Ovary (tissue), 9 donors: Measurements from ENCODE around the gene NPPB. TPM values are rescaled to one million over a fixed set of nuclear protein-coding genes. Genes with fewer than 3 reads are reported as not detected.
A peak's percentile ranks its signal among the peaks of the same experiment; 100 is the strongest.

Experiments used
- DNase-seq, 5 donors: peaks; one replicate each; pipeline ENCODE4 v3.0.0-alpha.2; 2019 to 2020
- H3K27ac ChIP-seq, 2 donors: fragments of 200-600 bp; one replicate each; pipeline versions ENCODE4 v1.5.1 to v1.8.0; 2019 to 2022
- H3K27me3 ChIP-seq: fragments of 200-600 bp; one replicate; pipeline ENCODE4 v1.8.0; 2022
- H3K36me3 ChIP-seq: fragments of 200-600 bp; sonication (generic); one replicate; pipeline ENCODE4 v1.5.1; 2019
- H3K4me1 ChIP-seq: one replicate; pipeline ENCODE4 v1.8.1; 2013; ENCODE audit warnings: mild to moderate bottlenecking, moderate library complexity; ENCODE audit not compliant: insufficient read depth
- H3K4me3 ChIP-seq: fragments of 200-600 bp; sonication (generic); one replicate; pipeline ENCODE4 v1.5.1; 2017
- H3K9me3 ChIP-seq, 2 donors: fragments of 200-600 bp in 1 of 2; sonication (generic) in 1 of 2; one replicate each; pipeline versions ENCODE4 v1.5.1 to v1.8.1; 2013 to 2019; ENCODE audit warnings: mild to moderate bottlenecking in 1 of 2, moderate library complexity in 1 of 2
- EP300 ChIP-seq: sonication (generic); formaldehyde crosslinking; IDR thresholded peaks from one replicate; pipeline ENCODE4 v1.6.1; 2017; ENCODE audit warnings: antibody characterized with exemption
- POLR2A ChIP-seq: fragments of 450-650 bp; IDR thresholded peaks from one replicate; pipeline ENCODE4 v1.6.1; 2017; ENCODE audit warnings: antibody characterized with exemption, mild to moderate bottlenecking, moderate library complexity
- WGBS, 3 donors: extraction: QIAGEN DNeasy Blood & Tissue Kit in 1 of 3; methylation state at CpG; one replicate each; pipeline versions ENCODE4 v1.1.5 to v1.1.7; 2013 to 2017; 5-methylcytosine and 5-hydroxymethylcytosine counted together
- intact Hi-C, 4 donors: fragments of 100-400 bp; cut with DNase I; formaldehyde crosslinking; loops; one replicate each; pipeline versions ENCODE4 v1.11.0 to v1.15.1; 2022 to 2023
- polyA plus RNA-seq, 2 donors: library from polyadenylated mRNA; stranded (reverse); fragments of 200-250 nt in 1 of 2; fragments of 350-450 nt in 1 of 2; fragmentation: Illumina TruSeq in 1 of 2; extraction: RNeasy Lipid Tissue Mini Kit (QIAGEN cat#74804) in 1 of 2; gene quantifications; one replicate each; pipeline ENCODE4 v1.2.3, GENCODE V29; 2013 to 2014
- total RNA-seq, 7 donors: library from RNA; depleted of rRNA in 2 of 7; stranded (reverse); fragments of >200 nt in 2 of 7; fragmentation: NEBNext Ultra II Directional in 3 of 7; extraction: Animal tissue kit (Norgen Biotek cat#: 25700) in 3 of 7; gene quantifications; one replicate each; pipeline versions ENCODE4 v1.1.0 to v1.2.4, GENCODE V29; 2016 to 2023
- TF ChIP-seq, protein P1 (sequence below), 3 donors: fragments of 450-650 bp in 2 of 3; fragments of 200-600 bp in 1 of 3; IDR thresholded peaks; one replicate each; pipeline versions ENCODE4 v1.5.1 to v1.8.0; 2016 to 2022; ENCODE audit warnings: antibody characterized with exemption in 3 of 3, mild to moderate bottlenecking in 1 of 3
- donor health status: DM: no; HTN: no; CAD: no; lungs with moderate emphysema.
- donor health status: DM: no; HTN: no; CAD: no.
- donor health status: Bipolar disorder and iron deficiency.
- donor health status: DM: yes; HTN: yes; CAD: no.
- donor health status: DM: no; HTN: no; CAD: no.
- donor health status: DM: yes; HTN: yes; CAD: no.

NPPB gene
- total and polyA plus RNA-seq, 9 donors: 0.22 TPM; not detected in 8

DNA sequence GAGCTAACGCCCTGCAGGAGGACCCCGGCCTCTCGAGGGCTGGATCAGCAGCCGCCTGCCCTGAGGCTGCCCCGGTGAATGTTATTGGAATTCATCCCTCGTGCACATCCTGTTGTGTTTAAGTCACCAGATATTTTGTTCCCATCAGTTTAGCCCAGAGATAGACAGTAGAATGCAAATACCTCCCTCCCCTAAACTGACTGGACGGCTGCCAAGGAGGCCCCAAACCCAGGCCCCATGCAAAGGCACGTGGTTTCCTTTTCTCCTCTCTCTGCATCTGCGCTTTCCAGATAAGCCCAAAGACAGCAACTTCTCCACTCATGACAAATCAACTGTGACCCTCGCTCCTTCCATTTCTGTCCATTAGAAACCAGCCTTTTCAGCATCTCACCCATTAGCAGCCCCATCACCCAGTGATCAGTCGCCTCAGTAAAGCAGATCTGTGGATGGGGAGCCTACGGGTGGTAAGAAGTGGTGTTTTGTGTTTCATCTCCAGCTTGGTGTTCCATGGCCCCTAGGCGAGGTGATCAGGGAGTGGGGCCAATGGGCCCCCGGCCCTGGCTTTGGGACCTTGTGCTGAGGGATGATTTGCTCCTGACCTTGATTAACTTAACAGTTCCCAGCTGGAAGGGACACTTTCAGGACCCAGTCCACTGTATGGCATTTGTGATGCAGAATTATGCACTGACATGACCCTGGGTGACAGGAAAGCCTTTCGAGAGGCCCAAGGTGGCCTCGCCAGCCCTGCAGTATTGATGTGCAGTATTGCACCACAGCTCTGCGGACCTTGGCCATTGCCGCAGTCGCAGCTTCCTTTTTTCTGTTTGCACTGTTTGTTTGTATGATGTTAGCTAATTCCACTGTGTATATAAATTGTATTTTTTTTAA is 16.3 kb downstream of the NPPB start:
- Histone ChIP-seq H3K4me3 (no peak overlapping the region), H3K27ac (peak overlapping the region in 1 of 2 donors; percentile 10), H3K4me1 (peaks cover 6% of the 10 kb centered on the region), H3K27me3 (no peaks in the 10 kb centered on the region), H3K9me3 (no peaks in the 10 kb centered on the region), H3K36me3 (no peaks in the 10 kb centered on the region)
- DNase-seq: peak; percentile 55 to 79 (median 72)
- TF ChIP-seq EP300: no peak
- TF ChIP-seq POLR2A: no peak
- TF ChIP-seq, protein P1, sequence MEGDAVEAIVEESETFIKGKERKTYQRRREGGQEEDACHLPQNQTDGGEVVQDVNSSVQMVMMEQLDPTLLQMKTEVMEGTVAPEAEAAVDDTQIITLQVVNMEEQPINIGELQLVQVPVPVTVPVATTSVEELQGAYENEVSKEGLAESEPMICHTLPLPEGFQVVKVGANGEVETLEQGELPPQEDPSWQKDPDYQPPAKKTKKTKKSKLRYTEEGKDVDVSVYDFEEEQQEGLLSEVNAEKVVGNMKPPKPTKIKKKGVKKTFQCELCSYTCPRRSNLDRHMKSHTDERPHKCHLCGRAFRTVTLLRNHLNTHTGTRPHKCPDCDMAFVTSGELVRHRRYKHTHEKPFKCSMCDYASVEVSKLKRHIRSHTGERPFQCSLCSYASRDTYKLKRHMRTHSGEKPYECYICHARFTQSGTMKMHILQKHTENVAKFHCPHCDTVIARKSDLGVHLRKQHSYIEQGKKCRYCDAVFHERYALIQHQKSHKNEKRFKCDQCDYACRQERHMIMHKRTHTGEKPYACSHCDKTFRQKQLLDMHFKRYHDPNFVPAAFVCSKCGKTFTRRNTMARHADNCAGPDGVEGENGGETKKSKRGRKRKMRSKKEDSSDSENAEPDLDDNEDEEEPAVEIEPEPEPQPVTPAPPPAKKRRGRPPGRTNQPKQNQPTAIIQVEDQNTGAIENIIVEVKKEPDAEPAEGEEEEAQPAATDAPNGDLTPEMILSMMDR (IDR thresholded peaks at IDR 0.05): no peak
- intact Hi-C loops: loop anchor here (5.0 to 10.0 kb wide), 5 partner anchors 50 to 362 kb away; no protein-coding TSS in a partner anchor
- 38 to 43% (median 39%) methylated on average over 19 of the region's 19 CpGs for WGBS, 3 donors

DNA sequence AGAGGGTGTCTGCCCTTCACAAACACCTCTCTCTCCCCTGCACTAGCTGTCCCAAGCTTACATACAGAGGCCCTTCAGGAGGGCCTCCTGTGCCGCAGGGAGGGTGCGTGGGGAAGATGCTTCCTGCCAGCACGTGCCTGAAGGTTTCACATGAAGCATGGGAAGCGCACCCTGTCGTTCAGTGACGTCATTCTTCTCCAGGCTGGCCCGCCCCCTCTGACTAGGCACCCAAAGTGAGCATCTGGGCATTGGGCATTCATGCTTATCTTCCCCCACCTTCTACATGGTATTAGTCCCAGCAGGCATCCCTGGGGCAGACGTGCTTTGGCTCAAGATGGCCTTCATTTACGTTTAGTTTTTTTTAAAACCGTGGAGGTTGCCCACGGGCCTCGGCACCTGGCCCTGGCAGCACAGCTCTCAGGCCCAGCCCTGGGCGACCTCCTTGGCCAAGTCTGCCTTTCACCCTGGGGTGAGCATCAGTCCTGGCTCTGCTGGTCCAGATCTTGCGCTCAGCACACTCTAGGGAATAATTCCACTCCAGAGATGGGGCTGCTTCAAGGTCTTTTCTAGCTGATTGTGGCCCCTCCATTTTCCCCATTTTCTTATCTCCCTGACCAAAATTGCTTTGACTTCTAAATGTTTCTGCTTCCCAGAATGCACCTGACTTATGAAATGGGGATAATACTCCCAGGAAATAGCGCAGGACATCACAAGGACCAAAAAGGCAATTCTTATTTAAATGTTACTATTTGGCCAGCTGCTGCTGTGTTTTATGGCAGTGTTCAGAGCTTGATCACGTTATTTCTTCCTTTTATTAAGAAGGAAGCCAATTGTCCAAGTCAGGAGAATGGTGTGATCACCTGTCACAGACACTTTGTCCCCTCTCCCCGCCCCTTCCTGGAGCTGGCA is 17.2 kb downstream of the NPPB start:
- Histone ChIP-seq H3K27ac (no peak overlapping the region), H3K36me3 (no peaks in the 10 kb centered on the region)
- intact Hi-C loops: loop anchor here (5.0 to 10.0 kb wide), 5 partner anchors 51 to 363 kb away; no protein-coding TSS in a partner anchor

DNA sequence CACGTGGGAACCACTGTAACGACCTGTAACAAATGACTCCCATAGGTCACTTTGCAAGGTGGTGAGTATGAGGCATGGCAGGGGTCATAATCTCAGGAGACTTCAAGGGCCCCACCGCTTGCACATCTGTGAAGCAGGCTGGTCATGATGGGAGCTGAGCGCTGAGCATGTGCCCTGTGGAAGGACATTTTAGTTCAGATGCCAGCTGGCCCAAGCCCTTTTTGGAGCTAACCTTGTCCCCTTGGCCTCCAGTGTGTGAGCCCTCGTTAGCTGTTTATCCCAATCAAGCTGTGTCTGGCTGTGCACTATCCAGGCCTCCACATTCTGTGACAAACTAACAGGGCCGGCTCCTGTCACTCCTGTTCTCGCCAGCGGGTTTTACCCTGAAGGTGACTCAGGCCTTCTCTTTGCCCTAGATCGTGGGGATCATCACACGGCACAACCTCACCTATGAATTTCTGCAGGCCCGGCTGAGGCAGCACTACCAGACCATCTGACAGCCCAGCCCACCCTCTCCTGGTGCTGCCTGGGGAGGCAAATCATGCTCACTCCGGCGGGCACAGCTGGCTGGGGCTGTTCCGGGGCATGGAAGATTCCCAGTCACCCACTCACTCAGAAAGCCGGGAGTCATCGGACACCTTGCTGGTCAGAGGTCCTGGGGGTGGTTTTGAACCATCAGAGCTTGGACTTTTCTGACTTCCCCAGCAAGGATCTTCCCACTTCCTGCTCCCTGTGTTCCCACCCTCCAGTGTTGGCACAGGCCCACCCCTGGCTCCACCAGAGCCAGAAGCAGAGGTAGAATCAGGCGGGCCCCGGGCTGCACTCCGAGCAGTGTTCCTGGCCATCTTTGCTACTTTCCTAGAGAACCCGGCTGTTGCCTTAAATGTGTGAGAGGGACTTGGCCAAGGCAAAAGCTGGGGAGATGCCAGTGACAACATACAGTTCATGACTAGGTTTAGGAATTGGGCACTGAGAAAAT is 18.7 kb downstream of the NPPB start:
- Histone ChIP-seq H3K36me3 (no peaks in the 10 kb centered on the region), H3K9me3 (no peaks in the 10 kb centered on the region), H3K27me3 (no peaks in the 10 kb centered on the region), H3K4me1 (peaks cover 6% of the 10 kb centered on the region), H3K4me3 (no peak overlapping the region), H3K27ac (no peak overlapping the region)
- DNase-seq: no peak
- intact Hi-C loops: loop anchor here (5.0 to 10.0 kb wide), 7 partner anchors 52 to 365 kb away; no protein-coding TSS in a partner anchor
- 84 to 85% (median 84%) methylated on average over 20 of the region's 20 CpGs for WGBS, 3 donors
- no peak for TF ChIP-seq EP300
- TF ChIP-seq POLR2A: no peak
- TF ChIP-seq, protein P1 (IDR thresholded peaks at IDR 0.05): no peak

More for the DNA sequence above, 17.2 kb downstream of the NPPB start:
- Histone ChIP-seq H3K9me3 (no peaks in the 10 kb centered on the region), H3K4me1 (peaks cover 6% of the 10 kb centered on the region), H3K27me3 (no peaks in the 10 kb centered on the region), H3K4me3 (no peak overlapping the region)
- 49 to 60% (median 50%) methylated on average over 17 of the region's 17 CpGs for WGBS, 3 donors
- no peak for DNase-seq
- TF ChIP-seq POLR2A (no peak), EP300 (no peak)
- TF ChIP-seq, protein P1 (IDR thresholded peaks at IDR 0.05): no peak
